ENCODE measurements around the gene SPON2.

DNA sequence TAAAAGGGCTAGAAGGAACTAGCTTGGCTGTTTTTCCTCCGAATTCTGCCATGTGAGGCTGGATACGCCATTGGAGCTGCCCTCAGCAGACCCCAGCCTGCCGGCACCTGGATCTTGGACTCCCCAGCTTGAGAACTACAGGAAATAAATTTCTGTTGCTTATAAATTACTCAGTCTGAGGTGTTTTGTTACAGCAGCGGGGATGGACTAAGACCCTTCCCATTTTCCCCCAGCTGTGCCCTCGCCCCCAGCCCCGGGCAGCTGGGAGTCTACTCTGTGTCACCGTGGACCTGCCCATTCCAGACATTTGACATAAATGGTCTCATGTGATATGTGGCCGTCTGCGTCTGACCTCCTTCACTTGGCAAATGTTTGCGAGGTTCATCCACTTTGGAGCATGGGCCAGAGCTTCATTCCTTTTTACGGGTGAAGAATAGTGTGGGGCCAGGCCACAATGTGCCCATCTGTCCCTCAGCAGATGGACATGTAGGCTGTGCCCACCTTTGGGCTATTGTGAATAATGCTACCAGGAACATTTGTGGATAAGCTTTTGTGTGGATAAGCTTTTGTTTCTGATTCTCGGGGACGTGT, 30.7 kb upstream of the SPON2 start:
- TF ChIP-seq ZNF274 (IDR thresholded peaks at IDR 0.05; ENCODE audit: low read depth, low read length) (no peak), YY1 (IDR thresholded peaks at IDR 0.05; ENCODE audit: insufficient read depth, insufficient read length) (no peak), SUZ12 (IDR thresholded peaks at IDR 0.05; ENCODE audit: extremely low read depth, insufficient read depth, insufficient read length) (no peak)
